Stimulated activated naive B cell treated with anti-CD40 and anti-IgM and Interleukin-4, amounts not matched to agents 10 μg/mL and 1 μg/mL and 100 μg/mL, for 72 hours (primary cell): ENCODE measurements around the gene MGME1.
A peak's percentile ranks its signal among the peaks of the same experiment; 100 is the strongest.

Experiments used
- ATAC-seq, 2 donors: fragments of 150-1000 bp; cut with Tn5 transposase; replicated peaks; 2 replicates each; pipeline ENCODE4 v1.10.0; 2021; ENCODE audit warnings: moderate library complexity in 1 of 2
- DNase-seq: peaks from one replicate; pipeline ENCODE4 v3.0.0; 2021
- H3K27ac Mint-ChIP-seq: one replicate; pipeline ENCODE4 v1.8.0; 2022; ENCODE audit warnings: mild to moderate bottlenecking, mixed read lengths
- H3K27me3 Mint-ChIP-seq, 2 donors: one replicate each; pipeline ENCODE4 v1.8.0; 2022; ENCODE audit warnings: mixed read lengths in 2 of 2
- H3K36me3 Mint-ChIP-seq, 2 donors: one replicate each; pipeline ENCODE4 v1.8.0; 2022; ENCODE audit warnings: mixed read lengths in 2 of 2, mild to moderate bottlenecking in 1 of 2
- H3K4me1 Mint-ChIP-seq, 2 donors: one replicate each; pipeline ENCODE4 v1.8.0; 2022; ENCODE audit warnings: mixed read lengths in 2 of 2, mild to moderate bottlenecking in 1 of 2
- H3K4me3 Mint-ChIP-seq, 2 donors: one replicate each; pipeline ENCODE4 v1.8.0; 2022; ENCODE audit warnings: mild to moderate bottlenecking in 2 of 2, mixed read lengths in 2 of 2, moderate library complexity in 1 of 2
- H3K9me3 Mint-ChIP-seq, 2 donors: one replicate each; pipeline ENCODE4 v1.8.0; 2022; ENCODE audit warnings: mixed read lengths in 2 of 2, mild to moderate bottlenecking in 1 of 2

MGME1 gene

GRCh38 chr20:17968366-17969277 is at the start of gene MGME1, which contains the start of gene SNX5:
Gene MGME1, plus strand, starts transcription at chr20:17969018. Its CDS starts 842 bp downstream, at chr20:17969860.
Gene SNX5, minus strand, starts transcription at chr20:17968794. Its CDS starts 369 bp downstream, at chr20:17968425.
- peaks cover 59 to 74% of the 10 kb centered on the region in 2 donors for H3K36me3 Mint-ChIP-seq
- H3K4me1 Mint-ChIP-seq = peaks cover 33 to 57% of the 10 kb centered on the region in 2 donors

GRCh38 chr20:17919149-17919548 is 49.7 kb upstream of the MGME1 start:
- ATAC-seq (no peak), DNase-seq (no peak)
- Mint-ChIP-seq H3K36me3 (no peaks in the 10 kb centered on the region), H3K27me3 (no peaks in the 10 kb centered on the region), H3K4me3 (no peak overlapping the region), H3K4me1 (peaks cover 0 to 7% of the 10 kb centered on the region in 2 donors), H3K27ac (no peak overlapping the region), H3K9me3 (no peaks in the 10 kb centered on the region)

More at GRCh38 chr20:17968366-17969277, at the start of gene MGME1, which contains the start of gene SNX5:
- H3K27me3 Mint-ChIP-seq = no peaks in the 10 kb centered on the region
- peak; percentile 100 for DNase-seq
- ATAC-seq = peak; percentile 82 to 85
- H3K9me3 Mint-ChIP-seq = no peaks in the 10 kb centered on the region
- peak within 1 kb of the TSS; percentile 97 to 100 for H3K4me3 Mint-ChIP-seq
- peak within 1 kb of the TSS; percentile 99 for H3K27ac Mint-ChIP-seq

GRCh38 chr20:17921774-17922173 is 47.0 kb upstream of the MGME1 start:
- Mint-ChIP-seq H3K4me3 (no peak overlapping the region), H3K27me3 (no peaks in the 10 kb centered on the region), H3K9me3 (no peaks in the 10 kb centered on the region), H3K4me1 (peaks cover under 1 to 3% of the 10 kb centered on the region in 2 donors), H3K36me3 (no peaks in the 10 kb centered on the region), H3K27ac (no peak overlapping the region)
- no peak for ATAC-seq
- no peak for DNase-seq

GRCh38 chr20:17925141-17925939 is 43.5 kb upstream of the MGME1 start:
- H3K27me3 Mint-ChIP-seq = peaks cover 4 to 25% of the 10 kb centered on the region in 2 donors

GRCh38 chr20:17925940-17926300 is 42.9 kb upstream of the MGME1 start:
- H3K4me3 Mint-ChIP-seq = no peak overlapping the region
- no peak overlapping the region for H3K27ac Mint-ChIP-seq
- no peak for DNase-seq
- peaks cover 3 to 4% of the 10 kb centered on the region in 2 donors for H3K36me3 Mint-ChIP-seq
- no peak for ATAC-seq
- peaks cover 4 to 25% of the 10 kb centered on the region in 2 donors for H3K27me3 Mint-ChIP-seq
- H3K4me1 Mint-ChIP-seq = peaks cover 6 to 8% of the 10 kb centered on the region in 2 donors
- H3K9me3 Mint-ChIP-seq = no peaks in the 10 kb centered on the region

More at GRCh38 chr20:17925141-17925939, 43.5 kb upstream of the MGME1 start:
- Mint-ChIP-seq H3K27ac (no peak overlapping the region), H3K36me3 (peaks cover 3 to 4% of the 10 kb centered on the region in 2 donors), H3K9me3 (no peaks in the 10 kb centered on the region), H3K4me1 (peaks cover 6 to 8% of the 10 kb centered on the region in 2 donors), H3K4me3 (no peak overlapping the region)
- ATAC-seq = no peak
- DNase-seq = no peak

GRCh38 chr20:17928211-17928611 is 40.6 kb upstream of the MGME1 start:
- Mint-ChIP-seq H3K9me3 (peaks cover 2 to 4% of the 10 kb centered on the region in 2 donors), H3K27me3 (peaks cover 4 to 25% of the 10 kb centered on the region in 2 donors), H3K4me3 (no peak overlapping the region), H3K36me3 (peaks cover 7 to 8% of the 10 kb centered on the region in 2 donors), H3K27ac (no peak overlapping the region), H3K4me1 (peaks cover 6 to 10% of the 10 kb centered on the region in 2 donors)
- DNase-seq (no peak), ATAC-seq (no peak)

- H3K4me3 Mint-ChIP-seq = no peak overlapping the region
- H3K27ac Mint-ChIP-seq = no peak overlapping the region
- peaks cover 4 to 25% of the 10 kb centered on the region in 2 donors for H3K27me3 Mint-ChIP-seq
- peaks cover 7 to 8% of the 10 kb centered on the region in 2 donors for H3K36me3 Mint-ChIP-seq
- no peak for DNase-seq
- H3K9me3 Mint-ChIP-seq = peaks cover 2 to 4% of the 10 kb centered on the region in 2 donors
- peaks cover 6 to 12% of the 10 kb centered on the region in 2 donors for H3K4me1 Mint-ChIP-seq
- peak; percentile 33 to 53 for ATAC-seq
These were observed 40.0 kb upstream of the MGME1 start for GRCh38 chr20:17928633-17929311.

GRCh38 chr20:17931513-17931912 is 37.3 kb upstream of the MGME1 start:
- Mint-ChIP-seq H3K4me3 (no peak overlapping the region), H3K27ac (no peak overlapping the region), H3K9me3 (peaks cover 2 to 4% of the 10 kb centered on the region in 2 donors), H3K36me3 (peaks cover 7 to 8% of the 10 kb centered on the region in 2 donors), H3K27me3 (peaks cover 4 to 25% of the 10 kb centered on the region in 2 donors), H3K4me1 (peaks cover 6 to 10% of the 10 kb centered on the region in 2 donors)
- ATAC-seq (no peak), DNase-seq (no peak)

- peaks cover 2 to 4% of the 10 kb centered on the region in 2 donors for H3K9me3 Mint-ChIP-seq
- no peak overlapping the region for H3K4me3 Mint-ChIP-seq
- no peak for ATAC-seq
- no peak for DNase-seq
- H3K4me1 Mint-ChIP-seq = peaks cover 6 to 11% of the 10 kb centered on the region in 2 donors
- H3K36me3 Mint-ChIP-seq = peaks cover 7 to 8% of the 10 kb centered on the region in 2 donors
- H3K27ac Mint-ChIP-seq = no peak overlapping the region
- H3K27me3 Mint-ChIP-seq = peaks cover 4 to 19% of the 10 kb centered on the region in 2 donors
These were observed 36.4 kb upstream of the MGME1 start for GRCh38 chr20:17932396-17932795.

GRCh38 chr20:17933121-17933520 is 35.7 kb upstream of the MGME1 start:
- no peak for DNase-seq
- Mint-ChIP-seq H3K9me3 (peaks cover 2 to 4% of the 10 kb centered on the region in 2 donors), H3K27me3 (peaks cover 4 to 15% of the 10 kb centered on the region in 2 donors), H3K4me1 (peaks cover 6 to 12% of the 10 kb centered on the region in 2 donors), H3K4me3 (no peak overlapping the region), H3K27ac (no peak overlapping the region), H3K36me3 (peaks cover 7% of the 10 kb centered on the region in 2 donors)
- no peak for ATAC-seq

GRCh38 chr20:17933711-17934110 is 35.1 kb upstream of the MGME1 start:
- peaks cover 7 to 8% of the 10 kb centered on the region in 2 donors for H3K36me3 Mint-ChIP-seq
- peak; percentile 59 to 64 for ATAC-seq
- H3K4me3 Mint-ChIP-seq = no peak overlapping the region
- no peak for DNase-seq
- H3K27me3 Mint-ChIP-seq = peaks cover 0 to 10% of the 10 kb centered on the region in 2 donors
- H3K9me3 Mint-ChIP-seq = peaks cover 2 to 4% of the 10 kb centered on the region in 2 donors
- no peak overlapping the region for H3K27ac Mint-ChIP-seq
- peaks cover 2 to 10% of the 10 kb centered on the region in 2 donors for H3K4me1 Mint-ChIP-seq

GRCh38 chr20:17934141-17934862 is 34.5 kb upstream of the MGME1 start:
- no peak overlapping the region for H3K4me3 Mint-ChIP-seq
- H3K27ac Mint-ChIP-seq = no peak overlapping the region
- H3K27me3 Mint-ChIP-seq = peaks cover 0 to 10% of the 10 kb centered on the region in 2 donors
- H3K9me3 Mint-ChIP-seq = peaks cover 2 to 4% of the 10 kb centered on the region in 2 donors
- DNase-seq = no peak
- H3K4me1 Mint-ChIP-seq = peaks cover 8 to 11% of the 10 kb centered on the region in 2 donors
- ATAC-seq = no peak
- H3K36me3 Mint-ChIP-seq = peaks cover 4 to 8% of the 10 kb centered on the region in 2 donors

- no peak overlapping the region for H3K27ac Mint-ChIP-seq
- no peak overlapping the region for H3K4me3 Mint-ChIP-seq
- H3K36me3 Mint-ChIP-seq = peaks cover 6 to 10% of the 10 kb centered on the region in 2 donors
- DNase-seq = no peak
- peaks cover 0 to under 1% of the 10 kb centered on the region in 2 donors for H3K27me3 Mint-ChIP-seq
- H3K4me1 Mint-ChIP-seq = peaks cover 17 to 18% of the 10 kb centered on the region in 2 donors
- peaks cover 2 to 4% of the 10 kb centered on the region in 2 donors for H3K9me3 Mint-ChIP-seq
- no peak for ATAC-seq
These were observed 33.6 kb upstream of the MGME1 start for GRCh38 chr20:17935186-17935585.
